Stimulated activated CD4-positive, alpha-beta T cell treated with anti-CD3 and anti-CD28 coated beads, Interleukin-1b, Interleukin-23, amount 100 ng/mL, for 1 hour (primary cell): ENCODE measurements around the gene SCUBE1.

Source experiments
- DNase-seq, 2 donors: peaks; one replicate each; pipeline ENCODE4 v3.0.0-alpha.2; 2020; ENCODE audit warnings: low read depth in 2 of 2

Gene SCUBE1

GRCh38 chr22:43173976-43174720 is 169.0 kb downstream of the SCUBE1 start:
- DNase-seq = no peak

- DNase-seq = no peak
Observed at GRCh38 chr22:43173566-43173965, 169.6 kb downstream of the SCUBE1 start.

- no peak for DNase-seq
Observed at GRCh38 chr22:43172191-43172590, 171.0 kb downstream of the SCUBE1 start.

DNA sequence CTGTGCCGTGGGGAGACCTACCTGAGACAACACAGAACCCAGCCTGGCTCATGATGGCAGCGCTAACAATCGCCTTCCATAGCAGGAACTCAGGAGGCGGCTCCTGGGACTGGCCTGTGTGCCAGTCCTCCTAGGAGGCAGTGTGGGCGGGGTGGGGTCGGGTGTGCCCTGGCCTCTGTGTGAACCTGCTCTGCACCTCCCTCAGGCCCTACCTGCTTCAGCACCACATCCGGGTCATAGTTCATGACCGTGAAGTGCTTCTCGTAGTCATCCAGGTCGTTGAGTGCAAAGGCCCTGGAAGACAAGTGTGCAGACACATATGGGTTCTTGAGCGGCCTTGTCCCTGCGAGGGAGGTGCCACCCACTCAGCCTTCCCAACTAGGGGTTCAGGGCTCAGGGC is 171.6 kb downstream of the SCUBE1 start:
- no peak for DNase-seq

GRCh38 chr22:43171019-43171491 is 172.1 kb downstream of the SCUBE1 start:
- no peak for DNase-seq

DNA sequence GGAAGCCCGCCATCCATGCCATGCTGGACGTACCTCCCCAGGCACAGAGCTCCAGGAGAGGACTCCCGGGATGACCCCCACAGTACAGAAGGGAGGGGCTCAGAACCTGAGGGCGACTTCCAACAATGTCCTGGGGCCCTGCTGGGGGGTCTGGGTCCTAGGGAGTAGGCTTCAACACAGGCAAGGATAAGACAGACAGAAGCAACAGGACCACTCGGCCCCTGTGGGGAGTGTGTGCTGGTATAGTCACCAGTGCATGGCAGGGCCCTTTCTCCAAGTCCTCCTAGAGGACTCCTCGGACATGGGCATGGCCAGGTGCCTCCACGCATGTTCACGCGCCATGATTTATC is 173.1 kb downstream of the SCUBE1 start:
- no peak for DNase-seq

- no peak for DNase-seq
Observed at GRCh38 chr22:43169310-43170130, 173.7 kb downstream of the SCUBE1 start.

DNA sequence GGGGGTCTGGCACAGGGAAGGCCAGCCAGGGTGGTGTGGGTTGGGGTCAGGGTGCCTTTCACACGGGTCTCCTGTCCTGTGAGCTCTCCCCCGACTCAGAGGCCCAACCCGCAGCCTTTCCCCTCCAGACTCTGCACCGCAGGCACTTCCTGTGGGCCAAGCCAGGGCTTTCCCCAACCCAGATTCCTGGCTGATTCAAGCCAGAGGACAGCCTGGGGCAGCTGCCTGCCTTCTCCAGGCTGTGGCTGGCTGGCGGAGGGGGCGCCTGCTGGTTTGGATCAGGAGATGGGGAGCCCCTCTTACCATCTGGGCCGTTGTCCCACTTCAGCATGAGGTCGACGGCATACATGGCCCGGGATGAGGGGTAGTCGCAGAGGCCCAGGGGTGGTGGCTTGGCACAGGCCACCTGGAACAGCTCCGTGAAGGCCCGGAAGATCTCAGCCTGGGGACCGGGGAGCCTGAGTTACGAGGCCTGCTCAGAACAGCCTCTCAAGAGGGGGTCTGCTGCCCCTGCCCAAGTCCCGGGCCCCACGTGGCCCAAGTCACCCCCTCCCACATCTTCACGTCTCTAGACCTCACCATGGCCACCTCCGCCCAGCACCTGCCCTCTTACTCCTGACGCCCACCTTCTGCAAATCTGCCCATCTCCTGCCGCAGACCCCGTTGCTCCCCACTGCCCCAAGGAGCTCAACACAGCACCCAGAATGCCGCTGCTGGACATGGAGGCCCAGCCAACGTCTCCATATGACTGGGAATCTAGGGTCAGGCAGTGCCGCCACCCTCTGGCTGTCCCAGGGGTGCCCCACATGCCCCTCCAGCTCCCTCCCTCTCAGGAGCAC is 174.5 kb downstream of the SCUBE1 start:
- DNase-seq = no peak

DNA sequence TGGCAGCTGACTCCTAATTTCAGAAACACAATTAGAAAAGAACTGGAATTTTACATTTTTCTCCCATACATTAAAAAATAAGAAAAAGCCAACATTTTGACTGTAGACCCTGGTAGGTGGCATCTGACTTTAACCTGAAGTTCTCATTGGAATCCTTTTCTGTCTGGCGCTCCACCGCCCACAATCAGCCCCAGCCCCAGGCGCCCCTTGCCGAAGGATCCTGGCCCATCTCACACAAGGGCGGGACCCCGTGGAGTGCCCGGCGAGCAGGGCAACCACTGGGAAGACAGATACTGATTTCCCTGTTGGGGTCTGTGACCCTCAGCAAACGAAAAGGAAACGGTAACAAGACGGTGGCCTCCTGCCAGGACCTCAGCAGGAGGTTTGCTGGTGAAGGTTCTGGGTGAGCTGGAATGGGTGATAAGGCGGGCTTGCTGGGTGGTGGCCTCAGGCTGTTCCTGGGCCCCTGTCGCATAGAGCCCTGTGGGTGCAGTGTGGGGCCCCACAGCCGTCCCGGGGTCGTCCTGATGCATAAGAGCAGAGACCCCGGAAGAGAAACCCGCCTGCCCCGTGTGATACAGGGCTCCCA is 176.1 kb downstream of the SCUBE1 start:
- DNase-seq = no peak

- no peak for DNase-seq
Observed at GRCh38 chr22:43166132-43166930, 176.8 kb downstream of the SCUBE1 start.

- no peak for DNase-seq
Observed at GRCh38 chr22:43164636-43165035, 178.5 kb downstream of the SCUBE1 start.

- DNase-seq = no peak
Observed at GRCh38 chr22:43163241-43163795, 179.9 kb downstream of the SCUBE1 start.

DNA sequence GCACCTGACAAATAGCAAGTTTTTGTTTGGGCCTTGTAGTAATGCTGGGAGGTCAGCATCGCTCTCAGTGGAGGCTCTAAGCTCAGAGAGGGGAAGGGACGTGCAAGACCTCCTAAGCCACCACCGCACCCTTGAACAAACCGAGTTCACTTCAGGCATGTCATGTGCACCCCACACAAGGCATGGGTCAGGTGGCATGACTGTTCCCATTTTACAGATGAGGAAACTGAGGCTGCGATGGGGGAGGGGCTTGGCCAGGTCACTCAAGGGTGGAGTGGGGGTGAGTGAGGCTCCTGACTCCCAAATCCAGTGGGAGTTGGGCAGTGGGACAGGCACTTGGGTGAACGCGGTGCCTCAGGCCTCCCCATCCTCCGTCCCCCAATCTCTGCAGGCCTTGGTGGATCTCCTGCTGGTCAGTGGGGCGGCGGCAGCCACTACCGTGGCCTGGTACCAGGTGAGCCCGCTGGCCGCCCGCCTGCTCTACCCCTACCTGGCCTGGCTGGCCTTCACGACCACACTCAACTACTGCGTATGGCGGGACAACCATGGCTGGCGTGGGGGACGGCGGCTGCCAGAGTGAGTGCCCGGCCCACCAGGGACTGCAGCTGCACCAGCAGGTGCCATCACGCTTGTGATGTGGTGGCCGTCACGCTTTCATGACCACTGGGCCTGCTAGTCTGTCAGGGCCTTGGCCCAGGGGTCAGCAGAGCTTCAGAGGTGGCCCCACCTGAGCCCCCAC is 180.6 kb downstream of the SCUBE1 start:
- no peak for DNase-seq

DNA sequence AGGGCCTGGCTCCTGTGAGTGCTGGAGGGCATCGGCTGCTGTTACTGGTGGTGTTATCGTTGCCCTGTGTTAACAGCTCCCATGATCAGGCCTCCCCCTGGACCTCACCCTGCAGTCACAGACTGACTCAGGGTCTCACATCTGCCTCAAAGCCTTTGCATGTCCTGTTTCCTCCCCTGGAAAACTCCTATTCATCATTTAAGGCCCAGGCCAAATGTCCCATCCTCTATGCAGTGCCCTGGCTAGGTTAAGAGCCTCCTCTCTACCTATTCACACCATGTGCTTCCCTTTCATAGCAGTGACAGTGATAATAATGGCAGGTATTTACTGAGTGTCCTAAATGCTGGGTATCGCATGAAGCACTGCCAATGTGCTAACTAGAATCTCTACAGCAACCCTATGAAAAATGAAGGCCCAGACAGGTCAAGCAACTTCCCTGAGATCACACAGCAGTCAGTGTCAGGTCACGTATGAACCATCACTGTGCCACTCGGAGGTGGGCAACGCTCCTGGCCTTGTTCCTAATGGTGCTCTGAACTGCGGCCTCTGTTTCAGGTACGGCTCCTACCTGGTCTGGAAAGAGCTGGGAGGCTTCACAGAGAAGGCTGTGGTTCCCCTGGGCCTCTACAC is 182.6 kb downstream of the SCUBE1 start:
- DNase-seq = no peak

DNA sequence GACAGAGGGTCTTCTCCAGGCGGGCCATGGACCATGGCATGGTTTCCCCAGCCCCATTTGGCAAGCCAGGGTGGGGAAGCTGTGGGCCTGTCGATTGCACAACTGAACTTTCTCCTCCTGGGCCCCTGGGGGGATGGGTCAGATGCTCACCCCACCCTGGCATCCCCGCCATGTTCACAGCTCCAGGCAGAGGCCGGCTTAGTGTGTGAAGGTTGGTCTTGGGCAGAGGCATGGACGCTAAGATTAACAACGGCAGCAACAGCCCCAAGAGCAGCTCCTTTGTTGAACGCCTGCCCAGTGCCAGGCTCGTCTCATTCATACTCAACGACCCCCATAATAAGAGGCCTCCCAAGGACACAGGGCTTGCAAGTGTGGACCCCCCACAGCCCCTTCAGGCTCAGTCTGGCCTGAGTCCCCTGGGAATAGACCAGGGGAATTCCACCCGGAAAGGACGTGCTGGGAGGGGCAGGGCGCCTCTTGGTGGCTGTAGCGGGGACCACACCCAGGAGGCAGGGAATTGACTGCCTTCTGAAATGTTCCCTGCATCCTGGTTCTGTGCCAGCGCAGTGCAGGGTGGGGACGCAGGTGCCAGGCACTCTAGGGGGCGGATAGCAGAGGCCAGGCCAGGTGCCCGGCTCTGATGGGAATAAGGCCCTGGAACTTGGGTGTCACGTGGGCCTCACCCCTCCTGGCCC is 183.5 kb downstream of the SCUBE1 start:
- DNase-seq = no peak

DNA sequence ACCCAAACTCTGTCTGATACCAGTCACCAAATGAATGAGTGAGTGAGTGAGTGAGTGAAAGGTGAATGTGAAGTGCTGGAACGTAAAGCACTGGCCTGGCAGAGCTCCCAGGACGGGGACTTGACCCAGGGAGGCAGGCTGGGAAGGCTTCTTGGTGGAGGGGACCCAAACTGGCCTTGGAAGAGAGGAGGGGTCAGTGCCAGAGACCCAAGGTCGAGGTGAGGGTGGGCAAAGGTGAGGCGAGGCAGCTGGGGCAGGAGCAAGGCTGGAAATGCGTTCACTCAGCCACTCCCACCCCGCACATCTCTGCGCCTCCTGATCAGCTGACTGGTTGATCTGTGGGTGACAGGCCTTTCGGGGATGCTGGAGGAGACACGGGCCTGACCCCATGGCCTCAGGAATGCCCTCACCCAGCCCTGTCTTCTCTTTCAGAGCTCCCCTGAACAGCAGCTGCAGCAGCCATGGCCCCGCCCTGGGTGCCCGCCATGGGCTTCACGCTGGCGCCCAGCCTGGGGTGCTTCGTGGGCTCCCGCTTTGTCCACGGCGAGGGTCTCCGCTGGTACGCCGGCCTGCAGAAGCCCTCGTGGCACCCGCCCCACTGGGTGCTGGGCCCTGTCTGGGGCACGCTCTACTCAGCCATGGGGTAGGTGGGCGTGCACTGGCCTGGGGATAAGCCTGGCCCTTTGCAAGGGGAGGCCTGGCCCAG is 184.2 kb downstream of the SCUBE1 start:
- DNase-seq = no peak

DNA sequence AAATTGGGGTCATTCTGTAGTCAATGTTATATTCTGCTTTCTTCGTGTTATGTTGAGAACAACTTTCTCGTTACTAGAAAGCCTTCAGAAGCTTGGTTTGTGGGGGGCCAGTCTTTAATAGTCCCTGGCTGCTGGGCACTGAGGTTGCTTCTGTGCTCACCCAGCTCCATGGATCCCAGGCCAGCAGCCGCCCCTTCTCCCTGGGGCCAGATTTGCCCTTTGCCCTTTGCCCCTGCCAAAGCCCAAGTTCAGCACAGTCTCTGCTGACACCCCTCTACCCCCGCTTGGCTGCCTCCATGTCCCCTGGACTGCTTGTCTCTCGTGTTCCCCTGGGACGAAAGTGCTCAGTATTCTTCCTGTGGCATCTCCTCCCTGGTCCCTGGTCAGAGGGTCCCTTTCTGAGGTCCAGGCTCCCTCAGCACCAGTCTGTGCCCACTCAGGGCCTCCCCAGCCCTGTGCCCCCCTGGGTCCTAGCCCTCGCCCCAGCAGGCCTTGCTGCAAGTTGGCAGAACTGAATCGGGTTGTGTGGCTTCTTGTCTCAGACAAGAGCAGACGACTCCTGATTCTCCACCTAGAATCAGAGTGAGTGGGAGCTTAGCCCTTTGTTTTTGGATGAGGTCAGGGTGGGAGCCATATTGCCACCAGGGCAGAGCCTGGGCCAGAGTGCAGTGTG is 185.2 kb downstream of the SCUBE1 start:
- DNase-seq = no peak

DNA sequence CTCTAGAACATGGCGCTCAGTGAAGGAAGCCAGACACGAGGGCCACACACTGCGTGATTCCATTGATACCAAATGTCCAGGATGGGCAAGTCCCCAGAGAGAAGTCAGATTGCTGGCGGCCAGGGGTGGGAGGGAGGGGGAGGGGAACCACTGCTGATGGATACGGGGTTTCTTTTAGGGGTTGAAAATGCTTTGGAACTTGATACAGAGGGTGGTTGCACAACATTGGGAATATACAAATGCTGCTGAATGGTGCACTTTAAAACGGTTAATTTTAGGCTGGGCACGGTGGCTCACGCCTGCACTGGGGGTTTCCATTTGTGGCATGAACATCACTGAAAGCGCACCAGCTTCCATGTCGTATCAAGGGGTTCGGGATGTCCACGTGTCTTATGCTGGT is 186.8 kb downstream of the SCUBE1 start:
- DNase-seq = no peak
